ENCODE measurements around the gene RIPOR2.

The RIPOR2 gene, protein sequence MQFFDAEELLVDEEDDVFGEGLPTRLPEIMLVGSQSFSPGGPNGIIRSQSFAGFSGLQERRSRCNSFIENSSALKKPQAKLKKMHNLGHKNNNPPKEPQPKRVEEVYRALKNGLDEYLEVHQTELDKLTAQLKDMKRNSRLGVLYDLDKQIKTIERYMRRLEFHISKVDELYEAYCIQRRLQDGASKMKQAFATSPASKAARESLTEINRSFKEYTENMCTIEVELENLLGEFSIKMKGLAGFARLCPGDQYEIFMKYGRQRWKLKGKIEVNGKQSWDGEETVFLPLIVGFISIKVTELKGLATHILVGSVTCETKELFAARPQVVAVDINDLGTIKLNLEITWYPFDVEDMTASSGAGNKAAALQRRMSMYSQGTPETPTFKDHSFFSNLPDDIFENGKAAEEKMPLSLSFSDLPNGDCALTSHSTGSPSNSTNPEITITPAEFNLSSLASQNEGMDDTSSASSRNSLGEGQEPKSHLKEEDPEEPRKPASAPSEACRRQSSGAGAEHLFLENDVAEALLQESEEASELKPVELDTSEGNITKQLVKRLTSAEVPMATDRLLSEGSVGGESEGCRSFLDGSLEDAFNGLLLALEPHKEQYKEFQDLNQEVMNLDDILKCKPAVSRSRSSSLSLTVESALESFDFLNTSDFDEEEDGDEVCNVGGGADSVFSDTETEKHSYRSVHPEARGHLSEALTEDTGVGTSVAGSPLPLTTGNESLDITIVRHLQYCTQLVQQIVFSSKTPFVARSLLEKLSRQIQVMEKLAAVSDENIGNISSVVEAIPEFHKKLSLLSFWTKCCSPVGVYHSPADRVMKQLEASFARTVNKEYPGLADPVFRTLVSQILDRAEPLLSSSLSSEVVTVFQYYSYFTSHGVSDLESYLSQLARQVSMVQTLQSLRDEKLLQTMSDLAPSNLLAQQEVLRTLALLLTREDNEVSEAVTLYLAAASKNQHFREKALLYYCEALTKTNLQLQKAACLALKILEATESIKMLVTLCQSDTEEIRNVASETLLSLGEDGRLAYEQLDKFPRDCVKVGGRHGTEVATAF

DNA sequence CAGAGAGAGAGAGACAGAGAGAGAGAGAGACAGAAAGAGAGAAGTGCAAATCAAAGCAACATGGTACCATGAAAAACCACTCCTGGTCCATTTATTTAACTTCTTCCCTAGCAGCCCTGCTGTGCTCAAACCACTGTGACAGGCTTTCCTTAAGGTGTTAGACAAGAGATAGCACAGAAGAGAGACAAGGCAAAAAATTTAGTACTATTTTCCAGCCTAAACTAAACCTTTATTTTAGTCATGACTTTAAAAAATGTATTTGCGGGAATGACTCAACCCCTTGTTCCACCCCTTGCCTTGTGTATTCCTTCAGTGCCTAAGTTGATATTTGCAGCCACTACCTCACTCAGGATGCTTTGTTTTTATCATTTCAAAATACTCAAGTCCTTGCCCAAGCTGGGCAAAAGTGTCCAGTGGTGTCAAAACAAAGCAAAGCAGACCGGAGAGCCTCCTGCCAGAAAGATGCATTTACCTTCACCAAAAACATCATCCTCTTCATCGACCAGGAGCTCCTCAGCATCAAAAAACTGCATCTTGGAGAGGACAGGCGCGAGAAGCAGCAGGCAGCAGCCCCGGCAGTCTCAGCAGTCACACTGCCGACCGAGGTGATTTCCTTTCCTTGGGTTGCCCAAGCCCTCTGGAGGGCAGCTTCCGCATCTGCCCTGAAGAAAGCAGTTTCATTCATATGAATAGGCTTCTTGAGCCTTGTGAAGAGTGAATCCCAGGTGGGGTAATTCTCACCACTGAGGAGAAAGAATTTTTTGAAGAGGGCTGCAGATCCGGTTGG, at the start of gene RIPOR2:
Gene RIPOR2, minus strand, starts transcription at position 595 of the 787 bp plus-strand sequence. Its CDS starts 62 bp downstream, at position 533.
- DNase-seq (ENCODE audit: extremely low spot score, insufficient read length, low read depth) (no peak), FAIRE-seq (no peak)

GRCh38 chr6:24985323-24985722, 49.6 kb upstream of the RIPOR2 start:
- DNase-seq (ENCODE audit: extremely low spot score, insufficient read length, low read depth) (no peak), FAIRE-seq (no peak)

DNA sequence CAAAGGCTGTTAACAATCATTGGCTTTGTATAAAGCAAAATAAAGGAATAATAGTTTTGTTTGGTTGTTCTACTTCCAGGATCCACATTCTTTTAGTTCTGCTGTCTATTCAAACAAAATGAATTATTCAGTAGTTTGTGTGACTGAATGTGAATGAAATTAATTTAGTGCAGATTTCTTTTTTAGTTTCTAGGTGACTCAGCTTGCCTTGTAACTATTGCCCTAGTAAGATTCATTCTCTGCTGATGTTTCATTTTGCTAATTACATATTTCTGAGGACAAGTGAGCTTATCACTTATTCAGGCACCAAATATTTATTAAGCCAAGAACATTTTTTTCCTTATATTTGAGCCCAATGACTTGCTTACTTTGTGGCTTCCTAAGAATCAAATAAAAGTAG, 46.5 kb upstream of the RIPOR2 start:
- DNase-seq (ENCODE audit: extremely low spot score, insufficient read length, low read depth) (no peak), FAIRE-seq (no peak)

GRCh38 chr6:24981386-24981760, 45.6 kb upstream of the RIPOR2 start:
- FAIRE-seq (no peak), DNase-seq (ENCODE audit: extremely low spot score, insufficient read length, low read depth) (no peak)

- DNase-seq (ENCODE audit: extremely low spot score, insufficient read length, low read depth) (no peak), FAIRE-seq (no peak)
Measured at GRCh38 chr6:24980507-24981385, 45.0 kb upstream of the RIPOR2 start.

GRCh38 chr6:24979176-24979575, 43.4 kb upstream of the RIPOR2 start:
- DNase-seq (ENCODE audit: extremely low spot score, insufficient read length, low read depth): no peak
- FAIRE-seq: no peak

- peak; percentile 26 for FAIRE-seq
- DNase-seq (ENCODE audit: extremely low spot score, insufficient read length, low read depth): no peak
Measured at GRCh38 chr6:24974182-24975171, 38.7 kb upstream of the RIPOR2 start.

DNA sequence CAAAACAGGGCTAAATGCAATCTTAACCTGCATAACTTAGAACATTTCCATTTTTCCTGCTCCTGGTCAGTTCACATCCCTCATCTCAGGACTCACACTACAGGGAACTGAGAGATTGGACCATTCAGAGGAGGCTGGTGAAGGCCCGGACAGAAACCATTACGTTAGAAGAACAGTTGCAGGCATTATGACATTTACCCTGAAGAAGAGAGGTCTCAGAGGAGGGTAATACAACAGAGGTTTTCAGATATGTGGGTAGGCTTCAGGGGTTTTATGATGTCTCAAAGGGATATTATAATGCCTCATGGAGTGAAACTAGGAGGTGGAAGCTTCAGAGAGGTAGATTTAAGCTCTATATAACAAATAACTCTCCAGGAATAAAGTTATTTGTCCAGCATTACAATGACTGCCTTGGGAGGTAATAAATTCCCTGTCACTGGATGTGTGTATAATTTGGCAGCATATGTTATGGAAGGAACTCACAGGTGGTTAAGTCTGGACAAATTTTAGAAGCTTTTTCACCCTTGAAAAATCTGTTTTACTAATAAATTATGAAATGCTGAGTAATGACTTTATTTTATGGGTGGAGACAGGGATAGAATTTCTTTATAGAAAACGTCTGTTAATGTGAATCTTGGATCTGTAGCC, 36.7 kb upstream of the RIPOR2 start:
- DNase-seq (ENCODE audit: extremely low spot score, insufficient read length, low read depth) (no peak), FAIRE-seq (no peak)

DNA sequence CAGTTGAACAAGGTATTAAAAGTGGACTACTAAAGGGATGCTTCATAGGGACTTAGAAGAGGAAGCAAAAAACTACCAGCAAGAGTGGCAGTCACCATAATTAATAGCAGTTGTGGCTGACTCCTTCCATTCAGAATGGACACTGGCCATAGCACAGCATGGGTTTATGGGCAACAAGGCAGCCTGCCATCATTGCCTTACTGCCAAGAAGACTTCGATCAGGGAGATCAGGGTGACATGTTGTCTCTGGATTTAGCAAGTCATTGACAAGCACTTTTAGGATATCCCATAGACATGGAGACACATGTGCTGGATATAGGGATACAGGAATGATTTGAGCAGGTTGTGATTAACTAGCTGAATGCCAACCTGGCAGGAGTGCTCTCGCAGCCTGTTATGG, 35.3 kb upstream of the RIPOR2 start:
- FAIRE-seq (no peak), DNase-seq (ENCODE audit: extremely low spot score, insufficient read length, low read depth) (no peak)

DNA sequence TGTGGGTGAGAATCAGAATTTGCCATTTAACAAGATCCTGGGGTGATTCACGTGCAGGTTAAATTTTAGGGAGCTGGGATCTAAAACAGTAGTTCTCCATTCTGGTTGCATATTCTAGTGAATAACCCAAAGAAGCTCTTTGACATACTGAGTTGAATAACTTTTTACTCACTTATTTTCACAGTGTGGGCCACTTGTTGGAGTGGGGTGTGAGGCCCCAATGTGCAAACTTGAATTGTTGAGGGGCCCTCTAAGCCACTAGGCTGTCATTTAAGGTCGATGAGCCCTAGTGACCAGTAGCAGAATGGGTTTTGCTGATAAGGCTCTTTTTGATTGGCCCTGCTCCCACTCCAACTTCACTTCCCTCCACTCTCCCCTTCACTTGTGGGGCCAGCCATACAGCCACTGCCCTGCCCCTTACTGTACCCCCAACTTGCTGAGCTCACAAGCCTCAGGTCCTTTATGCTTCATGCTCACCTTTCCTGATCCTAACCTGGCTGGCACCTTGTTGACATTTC, 33.6 kb upstream of the RIPOR2 start:
- no peak for DNase-seq (ENCODE audit: extremely low spot score, insufficient read length, low read depth)
- no peak for FAIRE-seq

DNA sequence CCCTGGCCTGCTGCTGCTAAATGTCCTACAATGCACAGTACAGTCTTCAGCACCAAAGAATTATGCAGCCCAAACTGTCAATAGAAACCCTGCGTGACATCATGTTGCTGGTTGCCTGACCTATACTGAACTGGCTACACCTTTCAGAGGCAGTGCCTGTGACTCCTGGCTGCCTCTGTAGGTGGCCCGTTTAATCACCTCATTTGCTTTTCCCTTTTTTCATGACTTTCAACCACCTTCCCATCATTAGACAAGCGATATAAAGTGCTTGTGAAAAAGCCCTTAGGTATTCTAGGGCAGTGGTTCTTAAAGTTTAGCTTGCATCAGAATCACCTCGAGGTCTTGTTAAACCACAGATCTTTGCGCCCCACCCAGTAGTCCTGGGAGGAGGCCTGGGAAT, 33.0 kb upstream of the RIPOR2 start:
- FAIRE-seq: no peak
- no peak for DNase-seq (ENCODE audit: extremely low spot score, insufficient read length, low read depth)

- DNase-seq (ENCODE audit: extremely low spot score, insufficient read length, low read depth) (no peak), FAIRE-seq (no peak)
Measured at GRCh38 chr6:24967211-24967610, 31.5 kb upstream of the RIPOR2 start.

DNA sequence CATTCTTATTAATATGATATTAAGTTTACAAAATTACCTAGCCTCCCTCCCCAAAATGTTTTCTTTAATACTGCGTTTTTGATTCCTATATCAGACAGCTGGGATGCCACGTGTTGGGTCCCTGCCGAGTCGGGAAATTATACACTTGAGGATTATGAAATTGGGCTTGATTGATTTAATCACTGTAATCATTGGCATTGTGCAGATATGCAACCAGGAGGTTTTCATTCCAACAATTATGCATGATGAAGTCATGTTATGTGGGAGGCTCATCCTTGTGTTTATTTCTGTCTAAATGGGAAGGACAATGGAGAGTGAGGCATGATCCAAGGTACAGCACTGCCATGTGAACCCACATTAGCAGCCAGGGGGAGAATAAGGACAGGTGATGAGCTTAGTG, 30.6 kb upstream of the RIPOR2 start:
- no peak for DNase-seq (ENCODE audit: extremely low spot score, insufficient read length, low read depth)
- FAIRE-seq: no peak

GRCh38 chr6:24963887-24964570, 28.3 kb upstream of the RIPOR2 start:
- FAIRE-seq: no peak
- no peak for DNase-seq (ENCODE audit: extremely low spot score, insufficient read length, low read depth)

- DNase-seq (ENCODE audit: extremely low spot score, insufficient read length, low read depth) (no peak), FAIRE-seq (no peak)
Measured at GRCh38 chr6:24963339-24963738, 27.6 kb upstream of the RIPOR2 start.

GRCh38 chr6:24961852-24962251, 26.1 kb upstream of the RIPOR2 start:
- no peak for FAIRE-seq
- no peak for DNase-seq (ENCODE audit: extremely low spot score, insufficient read length, low read depth)

- FAIRE-seq (no peak), DNase-seq (ENCODE audit: extremely low spot score, insufficient read length, low read depth) (no peak)
Measured at GRCh38 chr6:24960991-24961475, 25.3 kb upstream of the RIPOR2 start.

Measured in GM18507 (cell line).